Breast epithelium (tissue), 4 donors: ENCODE data around the gene IGF2BP1. TPM values are rescaled to one million over a fixed set of nuclear protein-coding genes. Genes with fewer than 3 reads are reported as not detected.

Experiments
- DNase-seq, 2 donors: peaks; one replicate each; pipeline ENCODE4 v3.0.0-alpha.2; 2019; ENCODE audit warnings: low spot score in 2 of 2
- H3K27ac ChIP-seq, 2 donors: fragments of 200-600 bp; sonication (generic) in 1 of 2; one replicate each; pipeline ENCODE4 v1.5.1; 2016 to 2019; ENCODE audit warnings: mild to moderate bottlenecking in 1 of 2
- H3K27me3 ChIP-seq, 2 donors: fragments of 200-600 bp; sonication (generic) in 1 of 2; one replicate each; pipeline versions ENCODE4 v1.5.1 to v1.6.0; 2017 to 2019; ENCODE audit warnings: control low read depth in 1 of 2, mild to moderate bottlenecking in 1 of 2
- H3K36me3 ChIP-seq: fragments of 200-600 bp; one replicate; pipeline ENCODE4 v1.5.1; 2019
- H3K4me1 ChIP-seq, 2 donors: fragments of 200-600 bp; sonication (generic); one replicate each; pipeline ENCODE4 v1.5.1; 2016 to 2019; ENCODE audit warnings: control low read depth in 1 of 2
- H3K4me3 ChIP-seq, 3 donors: fragments of 200-600 bp; sonication (generic); 1 replicate in 2 of 3; 2 replicates in 1 of 3; pipeline ENCODE4 v1.5.1; 2016 to 2019; ENCODE audit warnings: mild to moderate bottlenecking in 3 of 3, moderate library complexity in 2 of 3
- H3K9me3 ChIP-seq, 2 donors: fragments of 200-600 bp; sonication (generic) in 1 of 2; one replicate each; pipeline ENCODE4 v1.5.1; 2016 to 2019; ENCODE audit warnings: control low read depth in 1 of 2
- CTCF ChIP-seq, 3 donors: fragments of 450-650 bp; IDR thresholded peaks; one replicate each; pipeline ENCODE4 v1.5.1; 2016 to 2017; ENCODE audit warnings: antibody characterized with exemption in 3 of 3, mild to moderate bottlenecking in 3 of 3, moderate library complexity in 3 of 3
- POLR2A ChIP-seq: fragments of 450-650 bp; IDR thresholded peaks from one replicate; pipeline ENCODE4 v1.6.1; 2016; ENCODE audit warnings: antibody characterized with exemption, mild to moderate bottlenecking, moderate library complexity
- POLR2AphosphoS5 ChIP-seq, 3 donors: sonication (generic); formaldehyde crosslinking; IDR thresholded peaks; one replicate each; pipeline ENCODE4 v1.6.1; 2017; ENCODE audit warnings: antibody characterized with exemption in 3 of 3
- intact Hi-C: fragments of 100-400 bp; cut with DNase I; formaldehyde crosslinking; loops from one replicate; pipeline ENCODE4 v1.15.1; 2023; ENCODE audit warnings: low total_unique reads
- total RNA-seq, 3 donors: library from RNA; depleted of rRNA; stranded (reverse); fragments of >200 nt; gene quantifications; one replicate each; pipeline ENCODE4 v1.1.0, GENCODE V29; 2016

Gene IGF2BP1
- total RNA-seq, 3 donors from 2014 or later: not detected

- H3K27ac ChIP-seq: no peak overlapping the region
- TF ChIP-seq POLR2A (no peak), CTCF (IDR thresholded peaks at IDR 0.05) (no peak), POLR2AphosphoS5 (IDR thresholded peaks at IDR 0.05) (no peak)
- H3K9me3 ChIP-seq: no peaks in the 10 kb centered on the region
- DNase-seq: no peak
- H3K4me1 ChIP-seq: peaks cover 0 to 4% of the 10 kb centered on the region in 2 donors
- H3K27me3 ChIP-seq: peaks cover 16 to 99% of the 10 kb centered on the region in 2 donors
- no peak overlapping the region for H3K4me3 ChIP-seq
- intact Hi-C loops: no loop called here
- H3K36me3 ChIP-seq: no peaks in the 10 kb centered on the region
Measured at GRCh38 chr17:48993951-48994350, 3.2 kb upstream of the IGF2BP1 start.

- TF ChIP-seq POLR2A (no peak), CTCF (IDR thresholded peaks at IDR 0.05) (no peak), POLR2AphosphoS5 (IDR thresholded peaks at IDR 0.05) (no peak)
- H3K27ac ChIP-seq: no peak overlapping the region
- peaks cover 16 to 99% of the 10 kb centered on the region in 2 donors for H3K27me3 ChIP-seq
- H3K36me3 ChIP-seq: no peaks in the 10 kb centered on the region
- no peaks in the 10 kb centered on the region for H3K9me3 ChIP-seq
- intact Hi-C loops: no loop called here
- H3K4me1 ChIP-seq: peaks cover 0 to 4% of the 10 kb centered on the region in 2 donors
- no peak overlapping the region for H3K4me3 ChIP-seq
- no peak for DNase-seq
Measured at GRCh38 chr17:48994549-48995303, 2.5 kb upstream of the IGF2BP1 start.

- Histone ChIP-seq H3K36me3 (no peaks in the 10 kb centered on the region), H3K27ac (no peak overlapping the region), H3K4me1 (peaks cover 0 to 4% of the 10 kb centered on the region in 2 donors), H3K27me3 (peaks cover 16 to 99% of the 10 kb centered on the region in 2 donors), H3K9me3 (no peaks in the 10 kb centered on the region), H3K4me3 (peak overlapping the region in 1 of 3 donors; percentile 18)
- TF ChIP-seq CTCF (IDR thresholded peaks at IDR 0.05) (no peak), POLR2AphosphoS5 (IDR thresholded peaks at IDR 0.05) (peak in 1 of 3 donors; percentile 17), POLR2A (no peak)
- intact Hi-C loops: no loop called here
- no peak for DNase-seq
Measured at GRCh38 chr17:48995304-48995973, 1.7 kb upstream of the IGF2BP1 start.

- H3K4me3 ChIP-seq: peak overlapping the region in 1 of 3 donors; percentile 18
- intact Hi-C loops: no loop called here
Measured at GRCh38 chr17:48995974-48996721, 1.0 kb upstream of the IGF2BP1 start.

More at GRCh38 chr17:48995974-48996721, 1.0 kb upstream of the IGF2BP1 start:
- Histone ChIP-seq H3K36me3 (no peaks in the 10 kb centered on the region), H3K27ac (no peak overlapping the region), H3K9me3 (no peaks in the 10 kb centered on the region), H3K4me1 (peaks cover 0 to 4% of the 10 kb centered on the region in 2 donors), H3K27me3 (peaks cover 16 to 99% of the 10 kb centered on the region in 2 donors)
- TF ChIP-seq POLR2AphosphoS5 (IDR thresholded peaks at IDR 0.05): no peak
- TF ChIP-seq CTCF (IDR thresholded peaks at IDR 0.05): no peak
- TF ChIP-seq POLR2A: no peak
- no peak for DNase-seq
